Measurements from ENCODE around the gene SNCAIP. TPM values are rescaled to one million over a fixed set of nuclear protein-coding genes. Genes with fewer than 3 reads are reported as not detected.

Gene SNCAIP
- total RNA-seq, 1 donor from 2014 or later: 11.3 TPM

DNA sequence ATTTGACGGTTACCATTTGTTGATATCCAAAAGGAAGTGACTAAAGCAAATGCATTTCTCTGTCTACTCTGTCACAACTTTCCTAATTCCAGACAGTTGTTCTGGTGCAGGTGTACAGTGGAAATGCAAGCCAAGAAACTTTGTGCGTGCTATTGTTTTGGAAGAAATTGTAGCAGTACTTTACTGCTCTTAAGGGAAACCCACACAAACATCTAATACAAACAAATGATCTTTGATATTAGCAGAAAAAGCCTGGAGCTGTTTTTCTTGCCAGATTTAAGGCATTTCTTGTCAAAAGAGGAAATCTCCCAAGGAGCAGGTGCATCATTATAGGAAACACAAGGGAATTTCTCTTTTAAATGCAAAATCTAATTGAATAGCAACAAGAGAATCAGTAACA lies 2.0 kb downstream of the SNCAIP start:
- Histone ChIP-seq H3K27ac (no peak overlapping the region), H3K4me3 (no peak overlapping the region), H3K27me3 (no peaks in the 10 kb centered on the region), H3K4me1 (peaks cover 17% of the 10 kb centered on the region), H3K36me3 (no peaks in the 10 kb centered on the region), H3K9me3 (no peaks in the 10 kb centered on the region)
- TF ChIP-seq, protein P1, sequence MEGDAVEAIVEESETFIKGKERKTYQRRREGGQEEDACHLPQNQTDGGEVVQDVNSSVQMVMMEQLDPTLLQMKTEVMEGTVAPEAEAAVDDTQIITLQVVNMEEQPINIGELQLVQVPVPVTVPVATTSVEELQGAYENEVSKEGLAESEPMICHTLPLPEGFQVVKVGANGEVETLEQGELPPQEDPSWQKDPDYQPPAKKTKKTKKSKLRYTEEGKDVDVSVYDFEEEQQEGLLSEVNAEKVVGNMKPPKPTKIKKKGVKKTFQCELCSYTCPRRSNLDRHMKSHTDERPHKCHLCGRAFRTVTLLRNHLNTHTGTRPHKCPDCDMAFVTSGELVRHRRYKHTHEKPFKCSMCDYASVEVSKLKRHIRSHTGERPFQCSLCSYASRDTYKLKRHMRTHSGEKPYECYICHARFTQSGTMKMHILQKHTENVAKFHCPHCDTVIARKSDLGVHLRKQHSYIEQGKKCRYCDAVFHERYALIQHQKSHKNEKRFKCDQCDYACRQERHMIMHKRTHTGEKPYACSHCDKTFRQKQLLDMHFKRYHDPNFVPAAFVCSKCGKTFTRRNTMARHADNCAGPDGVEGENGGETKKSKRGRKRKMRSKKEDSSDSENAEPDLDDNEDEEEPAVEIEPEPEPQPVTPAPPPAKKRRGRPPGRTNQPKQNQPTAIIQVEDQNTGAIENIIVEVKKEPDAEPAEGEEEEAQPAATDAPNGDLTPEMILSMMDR (IDR thresholded peaks at IDR 0.05): no peak
- TF ChIP-seq POLR2A (IDR thresholded peaks at IDR 0.05) (no peak), POLR2AphosphoS5 (IDR thresholded peaks at IDR 0.05; ENCODE audit: insufficient read depth in 1 of 2, low read depth in 1 of 2) (no peak)
- DNase-seq (ENCODE audit: extremely low spot score in 2 of 2): no peak
- intact Hi-C loops (cut with DNase I): no loop called here

DNA sequence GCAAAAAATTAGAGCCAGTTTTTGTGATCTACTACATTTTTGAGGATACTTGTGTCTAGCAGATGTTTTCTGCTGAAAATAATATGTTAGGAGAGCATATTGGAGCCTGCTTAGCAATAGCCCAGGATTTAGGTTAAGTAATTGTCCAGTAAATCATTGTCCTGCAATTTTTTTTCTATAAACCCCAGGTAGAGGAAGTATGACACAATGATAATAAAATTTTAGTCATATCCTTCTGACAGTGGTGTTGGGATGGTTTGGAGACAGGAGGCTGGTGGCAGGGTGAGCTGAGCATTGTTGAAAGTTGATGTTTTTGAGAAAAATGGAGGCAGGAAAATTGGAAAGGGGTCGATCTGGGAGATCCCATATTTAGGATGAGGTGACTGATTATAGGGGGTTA lies 3.5 kb downstream of the SNCAIP start:
- no peaks in the 10 kb centered on the region for H3K27me3 ChIP-seq
- no peaks in the 10 kb centered on the region for H3K9me3 ChIP-seq
- no peak overlapping the region for H3K27ac ChIP-seq
- no peaks in the 10 kb centered on the region for H3K36me3 ChIP-seq
- DNase-seq (ENCODE audit: extremely low spot score in 2 of 2): no peak
- no peak overlapping the region for H3K4me3 ChIP-seq
- TF ChIP-seq POLR2AphosphoS5 (IDR thresholded peaks at IDR 0.05; ENCODE audit: insufficient read depth in 1 of 2, low read depth in 1 of 2) (no peak), POLR2A (IDR thresholded peaks at IDR 0.05) (no peak)
- TF ChIP-seq, protein P1 (IDR thresholded peaks at IDR 0.05): no peak
- intact Hi-C loops (cut with DNase I): no loop called here
- H3K4me1 ChIP-seq: peaks cover 17% of the 10 kb centered on the region

DNA sequence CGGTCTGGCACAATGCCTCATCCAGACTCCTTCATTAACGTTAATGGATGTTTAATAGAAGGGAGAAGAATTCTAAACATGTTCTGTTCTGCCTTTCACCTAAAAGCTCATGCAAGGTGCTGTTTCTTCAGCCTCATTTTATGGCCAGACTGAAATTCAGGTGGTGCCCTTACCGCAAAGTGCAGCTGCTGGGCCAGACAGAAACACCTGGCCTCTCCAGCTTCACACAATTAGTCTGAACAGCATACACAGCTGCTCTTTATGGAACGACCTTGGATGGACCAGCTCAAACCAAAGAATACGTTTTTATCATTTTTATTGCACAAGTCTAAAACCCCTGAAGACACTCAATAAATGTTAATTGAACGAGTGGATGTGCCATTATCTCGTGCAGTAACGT lies 4.6 kb downstream of the SNCAIP start:
- H3K9me3 ChIP-seq: no peaks in the 10 kb centered on the region
- intact Hi-C loops (cut with DNase I): no loop called here
- TF ChIP-seq, protein P1 (IDR thresholded peaks at IDR 0.05): no peak
- TF ChIP-seq POLR2AphosphoS5 (IDR thresholded peaks at IDR 0.05; ENCODE audit: insufficient read depth in 1 of 2, low read depth in 1 of 2): no peak
- TF ChIP-seq POLR2A (IDR thresholded peaks at IDR 0.05): no peak
- no peak for DNase-seq (ENCODE audit: extremely low spot score in 2 of 2)
- H3K36me3 ChIP-seq: no peaks in the 10 kb centered on the region
- no peak overlapping the region for H3K4me3 ChIP-seq
- H3K4me1 ChIP-seq: peaks cover 17% of the 10 kb centered on the region
- no peaks in the 10 kb centered on the region for H3K27me3 ChIP-seq
- H3K27ac ChIP-seq: no peak overlapping the region

DNA sequence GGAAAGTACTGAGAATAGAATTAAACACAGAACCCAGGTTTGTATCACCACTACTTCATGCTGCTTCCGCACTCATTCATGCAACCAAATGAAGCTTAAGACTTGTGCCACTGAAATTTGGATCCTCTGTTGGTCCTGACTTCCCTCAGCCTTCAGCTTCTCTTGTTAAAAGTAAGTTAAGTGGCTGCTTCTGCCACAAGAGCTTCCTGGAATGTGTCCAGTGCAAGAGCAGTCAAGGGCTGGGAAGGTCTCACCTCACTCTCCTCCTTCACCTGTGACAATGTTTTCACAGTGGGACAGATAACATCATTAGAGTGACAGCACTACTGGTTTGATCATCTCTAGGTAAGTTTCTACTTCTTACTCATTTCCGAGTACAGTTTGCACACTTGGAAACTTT lies 7.9 kb downstream of the SNCAIP start:
- Histone ChIP-seq H3K4me3 (no peak overlapping the region), H3K27me3 (no peaks in the 10 kb centered on the region), H3K4me1 (peaks cover 16% of the 10 kb centered on the region), H3K36me3 (no peaks in the 10 kb centered on the region), H3K9me3 (no peaks in the 10 kb centered on the region), H3K27ac (no peak overlapping the region)
- TF ChIP-seq POLR2A (IDR thresholded peaks at IDR 0.05) (no peak), POLR2AphosphoS5 (IDR thresholded peaks at IDR 0.05; ENCODE audit: insufficient read depth in 1 of 2, low read depth in 1 of 2) (no peak)
- intact Hi-C loops (cut with DNase I): no loop called here
- DNase-seq (ENCODE audit: extremely low spot score in 2 of 2): no peak

DNA sequence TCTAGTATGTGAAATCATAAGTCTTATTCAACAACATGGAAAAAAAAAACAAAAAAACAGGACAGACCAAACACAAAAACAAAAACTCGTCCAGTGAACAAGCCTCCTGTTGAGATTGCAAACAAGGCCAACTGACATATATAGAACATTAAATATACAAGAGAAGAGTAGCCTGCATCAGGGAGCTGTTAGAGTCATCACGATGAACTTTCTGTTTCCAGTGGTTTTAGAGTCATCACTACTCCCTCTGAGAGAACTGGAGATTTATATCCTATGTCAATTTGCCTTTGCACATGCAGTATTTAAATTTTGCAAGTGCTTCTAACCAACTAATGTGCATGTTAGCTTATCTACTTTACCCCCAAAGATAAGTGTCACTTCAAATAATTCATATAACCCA lies 9.9 kb downstream of the SNCAIP start:
- intact Hi-C loops (cut with DNase I): no loop called here
- Histone ChIP-seq H3K9me3 (no peaks in the 10 kb centered on the region), H3K4me3 (no peak overlapping the region), H3K27ac (no peak overlapping the region), H3K36me3 (no peaks in the 10 kb centered on the region), H3K4me1 (peaks cover 16% of the 10 kb centered on the region), H3K27me3 (no peaks in the 10 kb centered on the region)
- no peak for TF ChIP-seq POLR2A (IDR thresholded peaks at IDR 0.05)
- no peak for TF ChIP-seq POLR2AphosphoS5 (IDR thresholded peaks at IDR 0.05; ENCODE audit: insufficient read depth in 1 of 2, low read depth in 1 of 2)
- TF ChIP-seq, protein P1 (IDR thresholded peaks at IDR 0.05): no peak
- DNase-seq (ENCODE audit: extremely low spot score in 2 of 2): no peak
